Astrocyte of the cerebellum (primary cell): ENCODE data around the gene CDKN2B-AS1.
"Not testable (repeated sequence)": the region's sequence is repeated elsewhere in the genome, so short reads cannot be mapped to it uniquely, and the experiment has no call there.

Source experiments
- DNase-seq: peaks from one replicate; pipeline ENCODE4 v3.0.0-alpha.2; 2011; ENCODE audit warnings: low read depth
- H3K4me3 ChIP-seq: 2 replicates; pipeline ENCODE4 v1.5.1; 2011; ENCODE audit warnings: mild to moderate bottlenecking, low read depth, low read length, moderate library complexity
- CTCF ChIP-seq: IDR thresholded peaks from 2 replicates; pipeline ENCODE4 v1.5.1; 2012; ENCODE audit warnings: low read length, low read depth, moderate library complexity, mild to moderate bottlenecking; ENCODE audit errors: missing control alignments
- in situ Hi-C: cut with HindIII; loops from 2 replicates; pipeline ENCODE4 v1.10.0; 2017; ENCODE audit warnings: low sequenced_read_pairs

The CDKN2B-AS1 gene

GRCh38 chr9:21994556-21995005 lies at the start of gene CDKN2B-AS1:
TSS of gene CDKN2B-AS1 (plus strand) at chr9:21994791.
- no peak for TF ChIP-seq CTCF
- no peak for DNase-seq
- in situ Hi-C loops, result no loop called here
- peak within 1 kb of the TSS; percentile 78 for H3K4me3 ChIP-seq

GRCh38 chr9:21945606-21946005 lies 49.0 kb upstream of the CDKN2B-AS1 start:
- TF ChIP-seq CTCF, result no peak
- no peak for DNase-seq
- in situ Hi-C loops, result no loop called here
- H3K4me3 ChIP-seq, result no peak overlapping the region

GRCh38 chr9:21958833-21959232 lies 35.8 kb upstream of the CDKN2B-AS1 start:
- in situ Hi-C loops, result no loop called here
- no peak overlapping the region for H3K4me3 ChIP-seq

GRCh38 chr9:21959268-21959667 lies 35.3 kb upstream of the CDKN2B-AS1 start:
- H3K4me3 ChIP-seq, in situ Hi-C loops, DNase-seq: not testable (repeated sequence)

More at GRCh38 chr9:21958833-21959232, 35.8 kb upstream of the CDKN2B-AS1 start:
- DNase-seq, result no peak
- TF ChIP-seq CTCF, result no peak

GRCh38 chr9:21961569-21961968 lies 33.0 kb upstream of the CDKN2B-AS1 start:
- in situ Hi-C loops, result no loop called here
- no peak overlapping the region for H3K4me3 ChIP-seq
- TF ChIP-seq CTCF, result no peak
- DNase-seq, result no peak

- TF ChIP-seq CTCF, result no peak
- in situ Hi-C loops, result no loop called here
Measured at GRCh38 chr9:21964925-21965385, 29.6 kb upstream of the CDKN2B-AS1 start.

GRCh38 chr9:21965401-21965951 lies 29.1 kb upstream of the CDKN2B-AS1 start:
- peak; percentile 79 for TF ChIP-seq CTCF
- DNase-seq, result no peak
- in situ Hi-C loops, result no loop called here
- H3K4me3 ChIP-seq, result peak overlapping the region; percentile 38

More at GRCh38 chr9:21964925-21965385, 29.6 kb upstream of the CDKN2B-AS1 start:
- DNase-seq, result no peak
- H3K4me3 ChIP-seq, result peak overlapping the region; percentile 38
